MM.1S (cell line): ENCODE results near the gene ITCH.

Source experiments
- CTCF ChIP-seq: fragments of 300-600 bp; sonication (generic); IDR thresholded peaks from 2 replicates; pipeline ENCODE4 v1.5.1; 2016; ENCODE audit warnings: antibody characterized with exemption, low read length, mixed read lengths
- EZH2 ChIP-seq: fragments of 300-600 bp; sonication (generic); optimal IDR thresholded peaks from 2 replicates; pipeline ENCODE3; 2017; ENCODE audit warnings: low read depth, mild to moderate bottlenecking, antibody characterized with exemption, low read length, mixed read lengths
- EZH2phosphoT487 ChIP-seq: fragments of 300-600 bp; sonication (generic); IDR thresholded peaks from 2 replicates; pipeline ENCODE4 v1.6.1; 2018; ENCODE audit warnings: antibody characterized with exemption, low read length

GRCh38 chr20:34382174-34382573, 19.1 kb downstream of the ITCH start:
- TF ChIP-seq EZH2phosphoT487, result no peak
- no peak for TF ChIP-seq CTCF
- no peak for TF ChIP-seq EZH2
